BJ (cell line): Measurements from ENCODE around the gene BMERB1. TPM values are rescaled to one million over a fixed set of nuclear protein-coding genes. Genes with fewer than 3 reads are reported as not detected.
A peak's percentile ranks its signal among the peaks of the same experiment; 100 is the strongest.
"Not testable (repeated sequence)": the region's sequence is repeated elsewhere in the genome, so short reads cannot be mapped to it uniquely, and the experiment has no call there.

ENCODE experiments used
- CTCF ChIA-PET: fragments of 350-600 bp; formaldehyde crosslinking; extraction: SDS; loops from one replicate; lab custom pipeline; 2021; ENCODE audit warnings: antibody characterized with exemption, inconsistent platforms; lab: Yijun Ruan, JAX
- POLR2A ChIA-PET: fragments of 300-600 bp; sonication (Branson Sonifier 250); formaldehyde crosslinking; extraction: SDS; loops from one replicate; lab custom pipeline; 2021; ENCODE audit warnings: antibody characterized with exemption; lab: Charles Lee
- DNase-seq: peaks from one replicate; pipeline ENCODE4 v3.0.0-alpha.2; 2011; ENCODE audit warnings: low read depth
- H3K27me3 ChIP-seq: 2 replicates; pipeline ENCODE4 v1.6.0; 2011; ENCODE audit warnings: low read length; ENCODE audit not compliant: control insufficient read depth, insufficient read depth
- H3K36me3 ChIP-seq: 2 replicates; pipeline ENCODE4 v1.5.1; 2011; ENCODE audit warnings: low read length; ENCODE audit not compliant: control insufficient read depth, insufficient read depth
- H3K4me3 ChIP-seq: 2 replicates; pipeline ENCODE4 v1.5.1; 2011; ENCODE audit warnings: low read depth, mild to moderate bottlenecking, control low read depth, low read length
- CTCF ChIP-seq: IDR thresholded peaks from 2 replicates; pipeline ENCODE4 v1.5.1; 2011; ENCODE audit warnings: low read depth, mild to moderate bottlenecking, control low read depth, inconsistent platforms, low read length, moderate library complexity; ENCODE audit not compliant: insufficient read depth
- polyA plus RNA-seq: library from polyadenylated mRNA; depleted of rRNA; stranded (reverse); fragments of >200 nt; gene quantifications from 2 replicates; pipeline ENCODE4 v1.2.3, GENCODE V29; 2011

Gene BMERB1
- polyA plus RNA-seq, 1 experiment, result 72.8 TPM

GRCh38 chr16:15466886-15467781 is 32.7 kb downstream of the BMERB1 start:
- H3K4me3 ChIP-seq, result no peak overlapping the region
- H3K36me3 ChIP-seq, result no peaks in the 10 kb centered on the region
- POLR2A ChIA-PET, result no interaction called here
- DNase-seq, result no peak
- CTCF ChIA-PET, result interaction anchor here (1.3 kb wide), 2 partner anchors 39 to 41 kb away, joined by 4 read pairs; no protein-coding TSS in a partner anchor
- no peak for TF ChIP-seq CTCF
- no peaks in the 10 kb centered on the region for H3K27me3 ChIP-seq

- DNase-seq, H3K36me3 ChIP-seq, CTCF ChIA-PET, H3K4me3 ChIP-seq, H3K27me3 ChIP-seq, POLR2A ChIA-PET: not testable (repeated sequence)
These were observed 42.6 kb downstream of the BMERB1 start for GRCh38 chr16:15476971-15477370.

- Histone ChIP-seq H3K4me3 (no peak overlapping the region), H3K36me3 (no peaks in the 10 kb centered on the region), H3K27me3 (no peaks in the 10 kb centered on the region)
- CTCF ChIA-PET, result no interaction called here
- no peak for TF ChIP-seq CTCF
- DNase-seq, result no peak
- POLR2A ChIA-PET, result no interaction called here
These were observed 43.4 kb downstream of the BMERB1 start for GRCh38 chr16:15477802-15478201.

GRCh38 chr16:15482068-15482747 is 47.8 kb downstream of the BMERB1 start:
- Histone ChIP-seq H3K27me3 (no peaks in the 10 kb centered on the region), H3K4me3 (no peak overlapping the region), H3K36me3 (no peaks in the 10 kb centered on the region)
- POLR2A ChIA-PET, result interaction anchor here (0.5 kb wide), 1 partner anchor 14 kb away, joined by 10 read pairs; no protein-coding TSS in a partner anchor
- DNase-seq, result peak; percentile 89
- TF ChIP-seq CTCF, result peak; percentile 39; the same call in 1 of the 2 replicates
- CTCF ChIA-PET, result interaction anchor here (0.6 kb wide), 1 partner anchor 23 kb away, joined by 4 read pairs; no protein-coding TSS in a partner anchor

- H3K4me3 ChIP-seq, result no peak overlapping the region
- no peaks in the 10 kb centered on the region for H3K36me3 ChIP-seq
- H3K27me3 ChIP-seq, result no peaks in the 10 kb centered on the region
- TF ChIP-seq CTCF, result no peak
- DNase-seq, result no peak
- POLR2A ChIA-PET, result interaction anchor here (0.5 kb wide), 1 partner anchor 15 kb away, joined by 10 read pairs; no protein-coding TSS in a partner anchor
- CTCF ChIA-PET, result no interaction called here
These were observed 48.4 kb downstream of the BMERB1 start for GRCh38 chr16:15482748-15483298.
